Gastrocnemius medialis (tissue), 4 donors: ENCODE results near the gene TEX19.

Experiments
- CTCF ChIP-seq, 5 experiments: fragments of 450-650 bp in 3 of 5; fragments of 200-600 bp in 2 of 5; sonication (generic) in 2 of 5; IDR thresholded peaks in 4 of 5; conservative IDR thresholded peaks in 1 of 5; 1 replicate in 4 of 5; 2 replicates in 1 of 5; pipeline ENCODE4 v1.5.1; 2016 to 2019; ENCODE audit warnings: antibody characterized with exemption in 5 of 5, mild to moderate bottlenecking in 3 of 5, moderate library complexity in 3 of 5
- POLR2A ChIP-seq, 2 donors: fragments of 450-650 bp; IDR thresholded peaks; one replicate each; pipeline ENCODE4 v1.6.1; 2017; ENCODE audit warnings: antibody characterized with exemption in 2 of 2, mild to moderate bottlenecking in 2 of 2, moderate library complexity in 2 of 2

- TF ChIP-seq CTCF (IDR thresholded peaks at IDR 0.05 in 4 of 5, conservative IDR thresholded peaks at IDR 0.05 in 1 of 5) (no peak), POLR2A (IDR thresholded peaks at IDR 0.05) (no peak)
Observed at GRCh38 chr17:82317394-82318168, 41.5 kb upstream of the TEX19 start, which contains the start of gene CD7.
